Caco-2 (cell line): Measurements from ENCODE around the gene DTX1. TPM values are rescaled to one million over a fixed set of nuclear protein-coding genes. Genes with fewer than 3 reads are reported as not detected.

Source experiments
- BruUV-seq: library from RNA; stranded (reverse); fragments of 400-500 nt; replicated peaks from 2 replicates; lab custom pipeline; 2021; lab: Mats Ljungman, UMichigan
- CTCF ChIA-PET: fragments of 300-600 bp; sonication (Branson Sonifier 250); formaldehyde crosslinking; loops from one replicate; lab custom pipeline; 2022; ENCODE audit warnings: antibody characterized with exemption; lab: Charles Lee
- POLR2A ChIA-PET: fragments of 300-600 bp; sonication (Branson Sonifier 250); formaldehyde crosslinking; loops from one replicate; lab custom pipeline; 2022; ENCODE audit warnings: antibody characterized with exemption; lab: Charles Lee
- DNase-seq, 2 experiments: peaks; one replicate each; pipeline versions ENCODE4 v3.0.0 to v3.0.0-alpha.2; 2020 to 2022
- H3K27me3 ChIP-seq: replicated peaks from 2 replicates; pipeline ENCODE4 v1.6.0; 2011; ENCODE audit warnings: low read length; ENCODE audit not compliant: control insufficient read depth, insufficient read depth
- H3K36me3 ChIP-seq: 2 replicates; pipeline ENCODE4 v1.5.1; 2011; ENCODE audit warnings: low read length; ENCODE audit not compliant: control insufficient read depth, insufficient read depth
- H3K4me1 ChIP-seq: fragments of 250-450 bp; sonication (Bioruptor Pico); 2 replicates; pipeline ENCODE4 v1.5.1; 2020; ENCODE audit warnings: mild to moderate bottlenecking
- H3K4me3 ChIP-seq: 2 replicates; pipeline ENCODE4 v1.5.1; 2011; ENCODE audit warnings: low read depth, mild to moderate bottlenecking, control low read depth, low read length
- H3K9me3 ChIP-seq: fragments of 250-450 bp; sonication (Bioruptor Pico); 2 replicates; pipeline ENCODE4 v1.5.1; 2020; ENCODE audit warnings: mild to moderate bottlenecking, moderate library complexity
- H3K27ac Mint-ChIP-seq: one replicate; pipeline ENCODE4 v1.8.0; 2022; ENCODE audit warnings: mixed read lengths; ENCODE audit not compliant: unreplicated experiment
- H3K27me3 Mint-ChIP-seq: one replicate; pipeline ENCODE4 v1.8.0; 2022; ENCODE audit warnings: mixed read lengths; ENCODE audit not compliant: insufficient read depth, unreplicated experiment
- H3K36me3 Mint-ChIP-seq: one replicate; pipeline ENCODE4 v1.8.0; 2022; ENCODE audit warnings: mild to moderate bottlenecking, mixed read lengths; ENCODE audit not compliant: insufficient read depth, unreplicated experiment
- H3K4me1 Mint-ChIP-seq: one replicate; pipeline ENCODE4 v1.8.0; 2022; ENCODE audit warnings: low read depth, mixed read lengths; ENCODE audit not compliant: unreplicated experiment
- H3K4me3 Mint-ChIP-seq: one replicate; pipeline ENCODE4 v1.8.0; 2022; ENCODE audit warnings: mild to moderate bottlenecking, moderate library complexity, mixed read lengths; ENCODE audit not compliant: unreplicated experiment
- H3K9me3 Mint-ChIP-seq: one replicate; pipeline ENCODE4 v1.8.0; 2022; ENCODE audit warnings: mixed read lengths; ENCODE audit not compliant: unreplicated experiment
- CTCF ChIP-seq, 2 experiments: fragments of 200-600 bp in 1 of 2; IDR thresholded peaks; 1 replicate in 1 of 2; 2 replicates in 1 of 2; pipeline versions ENCODE4 v1.5.1 to v1.8.0; 2011 to 2022; ENCODE audit warnings: antibody characterized with exemption in 1 of 2, control low read depth in 1 of 2, inconsistent platforms in 1 of 2, low read depth in 1 of 2, low read length in 1 of 2, mild to moderate bottlenecking in 1 of 2, moderate library complexity in 1 of 2; ENCODE audit not compliant: insufficient read depth in 1 of 2, severe bottlenecking in 1 of 2, unreplicated experiment in 1 of 2
- intact Hi-C: fragments of 100-400 bp; cut with micrococcal nuclease; formaldehyde crosslinking; loops from one replicate; pipeline ENCODE4 v1.10.0; 2022; ENCODE audit not compliant: unreplicated experiment
- total RNA-seq: library from RNA; stranded (reverse); gene quantifications from 2 replicates; pipeline ENCODE4 v1.2.3, GENCODE V29; 2022

The DTX1 gene
- total RNA-seq, 1 experiment from 2014 or later = not detected

GRCh38 chr12:113137861-113138783, 81.6 kb downstream of the DTX1 start:
- DNase-seq = no peak
- no peaks in the 10 kb centered on the region for H3K4me1 Mint-ChIP-seq
- Histone ChIP-seq H3K36me3 (no peaks in the 10 kb centered on the region), H3K4me1 (no peaks in the 10 kb centered on the region; the same call in 1 of the 2 replicates), H3K9me3 (no peaks in the 10 kb centered on the region), H3K27me3 (no peaks in the 10 kb centered on the region), H3K4me3 (no peak overlapping the region)
- no TSS peak for BruUV-seq
- H3K27ac Mint-ChIP-seq = no peak overlapping the region
- CTCF ChIA-PET = interaction anchor here (0.5 kb wide), 1 partner anchor 34 kb away, joined by 3 read pairs; no protein-coding TSS in a partner anchor
- H3K9me3 Mint-ChIP-seq = no peaks in the 10 kb centered on the region
- no peaks in the 10 kb centered on the region for H3K36me3 Mint-ChIP-seq
- POLR2A ChIA-PET = no interaction called here
- H3K27me3 Mint-ChIP-seq = no peaks in the 10 kb centered on the region
- H3K4me3 Mint-ChIP-seq = no peak overlapping the region
- intact Hi-C loops = no loop called here
- no peak for TF ChIP-seq CTCF (IDR thresholded peaks at IDR 0.05; ENCODE audit: insufficient read depth in 1 of 2, low read depth in 1 of 2, low read length in 1 of 2, severe bottlenecking in 1 of 2, unreplicated experiment in 1 of 2)

GRCh38 chr12:113138826-113139225, 82.3 kb downstream of the DTX1 start:
- no TSS peak for BruUV-seq
- ChIA-PET POLR2A (no interaction called here), CTCF (interaction anchor here (0.5 kb wide), 2 partner anchors 35 to 73 kb away, joined by 3 read pairs; no protein-coding TSS in a partner anchor)

More at GRCh38 chr12:113138826-113139225, 82.3 kb downstream of the DTX1 start:
- H3K4me3 ChIP-seq = no peak overlapping the region
- no peaks in the 10 kb centered on the region for H3K4me1 Mint-ChIP-seq
- H3K27ac Mint-ChIP-seq = no peak overlapping the region
- intact Hi-C loops = no loop called here
- no peaks in the 10 kb centered on the region for H3K9me3 ChIP-seq
- H3K4me3 Mint-ChIP-seq = no peak overlapping the region
- no peaks in the 10 kb centered on the region for H3K36me3 ChIP-seq
- no peak for TF ChIP-seq CTCF (IDR thresholded peaks at IDR 0.05; ENCODE audit: insufficient read depth in 1 of 2, low read depth in 1 of 2, low read length in 1 of 2, severe bottlenecking in 1 of 2, unreplicated experiment in 1 of 2)
- DNase-seq = no peak
- H3K4me1 ChIP-seq = no peaks in the 10 kb centered on the region; the same call in 1 of the 2 replicates
- H3K27me3 Mint-ChIP-seq = no peaks in the 10 kb centered on the region
- H3K27me3 ChIP-seq = no peaks in the 10 kb centered on the region
- no peaks in the 10 kb centered on the region for H3K36me3 Mint-ChIP-seq
- no peaks in the 10 kb centered on the region for H3K9me3 Mint-ChIP-seq
